ENCODE measurements around the gene LCA5L. TPM values are rescaled to one million over a fixed set of nuclear protein-coding genes. Genes with fewer than 3 reads are reported as not detected.

LCA5L gene
- total RNA-seq, 1 donor from 2014 or later = 2.0 TPM

GRCh38 chr21:39466584-39466983 is 21.0 kb upstream of the LCA5L start:
- DNase-seq (ENCODE audit: low read depth) = no peak
- no peaks in the 10 kb centered on the region for H4K20me1 ChIP-seq (ENCODE audit: insufficient read depth, low read length)
- H3K4me2 ChIP-seq (ENCODE audit: low read length) = no peak overlapping the region
- Mint-ChIP-seq H3K27ac (ENCODE audit: unreplicated experiment) (no peak overlapping the region), H3K36me3 (ENCODE audit: low read depth, unreplicated experiment) (peaks cover 7% of the 10 kb centered on the region), H3K4me1 (ENCODE audit: low read depth, unreplicated experiment) (no peaks in the 10 kb centered on the region), H3K9me3 (ENCODE audit: unreplicated experiment) (no peaks in the 10 kb centered on the region), H3K27me3 (ENCODE audit: low read depth, unreplicated experiment) (no peaks in the 10 kb centered on the region), H3K4me3 (ENCODE audit: unreplicated experiment) (no peak overlapping the region)
- no peaks in the 10 kb centered on the region for H3K9me3 ChIP-seq (ENCODE audit: insufficient read depth, low read depth, low read length)
- H3K4me1 ChIP-seq (ENCODE audit: insufficient read depth, low read length) = no peaks in the 10 kb centered on the region
- H3K27ac ChIP-seq (ENCODE audit: low read depth, low read length) = no peak overlapping the region
- no peak for FAIRE-seq
- H2AFZ ChIP-seq (ENCODE audit: low read depth, low read length) = no peak overlapping the region
- no peak overlapping the region for H3K9ac ChIP-seq (ENCODE audit: low read length)
- no peaks in the 10 kb centered on the region for H3K27me3 ChIP-seq (ENCODE audit: insufficient read depth, low read length)
- H3K4me3 ChIP-seq (ENCODE audit: insufficient read depth, low read depth, low read length) = no peak overlapping the region
- H3K79me2 ChIP-seq (ENCODE audit: insufficient read depth, low read length) = no peaks in the 10 kb centered on the region
- no peaks in the 10 kb centered on the region for H3K36me3 ChIP-seq (ENCODE audit: insufficient read depth, low read length)
- TF ChIP-seq CTCF (IDR thresholded peaks at IDR 0.05; ENCODE audit: insufficient read depth, low read depth, low read length) (no peak), EZH2 (IDR thresholded peaks at IDR 0.05; ENCODE audit: insufficient read depth, low read length) (no peak)

- no peak overlapping the region for H3K4me3 ChIP-seq (ENCODE audit: insufficient read depth, low read depth, low read length)
- no peak overlapping the region for H3K4me2 ChIP-seq (ENCODE audit: low read length)
- H3K27me3 Mint-ChIP-seq (ENCODE audit: low read depth, unreplicated experiment) = no peaks in the 10 kb centered on the region
- H3K9ac ChIP-seq (ENCODE audit: low read length) = no peak overlapping the region
- FAIRE-seq = no peak
- H3K27ac ChIP-seq (ENCODE audit: low read depth, low read length) = no peak overlapping the region
- H2AFZ ChIP-seq (ENCODE audit: low read depth, low read length) = no peak overlapping the region
- no peaks in the 10 kb centered on the region for H3K4me1 ChIP-seq (ENCODE audit: insufficient read depth, low read length)
- H4K20me1 ChIP-seq (ENCODE audit: insufficient read depth, low read length) = no peaks in the 10 kb centered on the region
- H3K4me3 Mint-ChIP-seq (ENCODE audit: unreplicated experiment) = no peak overlapping the region
- H3K9me3 Mint-ChIP-seq (ENCODE audit: unreplicated experiment) = no peaks in the 10 kb centered on the region
- H3K27me3 ChIP-seq (ENCODE audit: insufficient read depth, low read length) = no peaks in the 10 kb centered on the region
- no peak for TF ChIP-seq CTCF (IDR thresholded peaks at IDR 0.05; ENCODE audit: insufficient read depth, low read depth, low read length)
- TF ChIP-seq EZH2 (IDR thresholded peaks at IDR 0.05; ENCODE audit: insufficient read depth, low read length) = no peak
- no peak for DNase-seq (ENCODE audit: low read depth)
- no peaks in the 10 kb centered on the region for H3K36me3 ChIP-seq (ENCODE audit: insufficient read depth, low read length)
- no peaks in the 10 kb centered on the region for H3K79me2 ChIP-seq (ENCODE audit: insufficient read depth, low read length)
- peaks cover 7% of the 10 kb centered on the region for H3K36me3 Mint-ChIP-seq (ENCODE audit: low read depth, unreplicated experiment)
- H3K27ac Mint-ChIP-seq (ENCODE audit: unreplicated experiment) = no peak overlapping the region
- no peaks in the 10 kb centered on the region for H3K4me1 Mint-ChIP-seq (ENCODE audit: low read depth, unreplicated experiment)
- no peaks in the 10 kb centered on the region for H3K9me3 ChIP-seq (ENCODE audit: insufficient read depth, low read depth, low read length)
Observed at GRCh38 chr21:39463308-39463707, 17.7 kb upstream of the LCA5L start.

- no peaks in the 10 kb centered on the region for H3K9me3 ChIP-seq (ENCODE audit: insufficient read depth, low read depth, low read length)
- H3K4me2 ChIP-seq (ENCODE audit: low read length) = no peak overlapping the region
Observed at GRCh38 chr21:39461419-39461818, 15.8 kb upstream of the LCA5L start.

More at GRCh38 chr21:39461419-39461818, 15.8 kb upstream of the LCA5L start:
- Mint-ChIP-seq H3K27me3 (ENCODE audit: low read depth, unreplicated experiment) (no peaks in the 10 kb centered on the region), H3K4me3 (ENCODE audit: unreplicated experiment) (no peak overlapping the region), H3K9me3 (ENCODE audit: unreplicated experiment) (no peaks in the 10 kb centered on the region), H3K27ac (ENCODE audit: unreplicated experiment) (no peak overlapping the region), H3K4me1 (ENCODE audit: low read depth, unreplicated experiment) (no peaks in the 10 kb centered on the region), H3K36me3 (ENCODE audit: low read depth, unreplicated experiment) (peaks cover 5% of the 10 kb centered on the region)
- Histone ChIP-seq H3K27me3 (ENCODE audit: insufficient read depth, low read length) (no peaks in the 10 kb centered on the region), H3K36me3 (ENCODE audit: insufficient read depth, low read length) (no peaks in the 10 kb centered on the region), H3K27ac (ENCODE audit: low read depth, low read length) (no peak overlapping the region), H3K9ac (ENCODE audit: low read length) (no peak overlapping the region), H3K79me2 (ENCODE audit: insufficient read depth, low read length) (no peaks in the 10 kb centered on the region), H2AFZ (ENCODE audit: low read depth, low read length) (no peak overlapping the region), H4K20me1 (ENCODE audit: insufficient read depth, low read length) (no peaks in the 10 kb centered on the region), H3K4me1 (ENCODE audit: insufficient read depth, low read length) (no peaks in the 10 kb centered on the region), H3K4me3 (ENCODE audit: insufficient read depth, low read depth, low read length) (no peak overlapping the region)
- TF ChIP-seq CTCF (IDR thresholded peaks at IDR 0.05; ENCODE audit: insufficient read depth, low read depth, low read length) (no peak), EZH2 (IDR thresholded peaks at IDR 0.05; ENCODE audit: insufficient read depth, low read length) (no peak)
- no peak for FAIRE-seq
- no peak for DNase-seq (ENCODE audit: low read depth)
